H1 (cell line): ENCODE measurements around the gene PPP1R1B. TPM values are rescaled to one million over a fixed set of nuclear protein-coding genes. Genes with fewer than 3 reads are reported as not detected.

ENCODE experiments used
- CTCF ChIA-PET: fragments of 300-600 bp; sonication (Branson Sonifier 250); formaldehyde crosslinking; loops from one replicate; lab custom pipeline; 2021; ENCODE audit not compliant: partially characterized antibody; lab: Charles Lee
- POLR2A ChIA-PET: fragments of 300-600 bp; sonication (Branson Sonifier 250); formaldehyde crosslinking; loops from one replicate; lab custom pipeline; 2021; ENCODE audit warnings: inconsistent platforms; ENCODE audit not compliant: partially characterized antibody; lab: Charles Lee
- DNase-seq, 2 experiments: peaks; one replicate each; pipeline versions ENCODE4 v3.0.0 to v3.0.0-alpha.2; 2010 to 2022; ENCODE audit warnings: low spot score in 2 of 2, low read depth in 1 of 2, mixed read lengths in 1 of 2
- FAIRE-seq: peaks from 2 replicates; lab custom pipeline; 2011; peaks lifted over from hg19 to GRCh38; lab: Jason Lieb, UNC
- H2AFZ ChIP-seq: 2 replicates; pipeline ENCODE4 v1.8.1; 2012; ENCODE audit warnings: low read length, inconsistent platforms
- H2AK5ac ChIP-seq: 2 replicates; pipeline ENCODE4 v1.6.1; 2013; ENCODE audit warnings: low read depth, low read length
- H2BK120ac ChIP-seq: replicated peaks from 2 replicates; pipeline ENCODE3; 2013; ENCODE audit warnings: low read depth, low read length, inconsistent platforms
- H2BK12ac ChIP-seq: 2 replicates; pipeline ENCODE4 v1.6.1; 2013; ENCODE audit warnings: low read depth, low read length
- H2BK15ac ChIP-seq: 2 replicates; pipeline ENCODE4 v1.6.1; 2013; ENCODE audit warnings: low read length
- H2BK20ac ChIP-seq: 2 replicates; pipeline ENCODE4 v1.6.1; 2013; ENCODE audit warnings: low read length
- H2BK5ac ChIP-seq: 2 replicates; pipeline ENCODE4 v1.6.1; 2013; ENCODE audit warnings: low read depth, low read length
- H3K14ac ChIP-seq: 2 replicates; pipeline ENCODE4 v1.6.1; 2013; ENCODE audit warnings: inconsistent platforms; ENCODE audit not compliant: insufficient read length
- H3K18ac ChIP-seq: 2 replicates; pipeline ENCODE4 v1.6.1; 2013; ENCODE audit warnings: low read length; ENCODE audit errors: extremely low read depth
- H3K23ac ChIP-seq: 2 replicates; pipeline ENCODE4 v1.6.1; 2013; ENCODE audit warnings: inconsistent platforms; ENCODE audit not compliant: insufficient read length
- H3K23me2 ChIP-seq: 2 replicates; pipeline ENCODE4 v1.6.1; 2013; ENCODE audit warnings: low read depth, low read length
- H3K27ac ChIP-seq: 2 replicates; pipeline ENCODE4 v1.6.1; 2011; ENCODE audit warnings: low read depth, low read length, inconsistent platforms
- H3K27me3 ChIP-seq, 4 experiments: replicated peaks in 1 of 4; 1 replicate in 1 of 4; 2 replicates in 3 of 4; pipeline versions ENCODE4 v1.6.1 to v1.8.1; 2011 to 2013; ENCODE audit warnings: low read length in 3 of 4, mild to moderate bottlenecking in 3 of 4, inconsistent platforms in 2 of 4, mixed read lengths in 2 of 4, moderate library complexity in 1 of 4; ENCODE audit not compliant: control insufficient read depth in 3 of 4, insufficient read depth in 3 of 4; ENCODE audit errors: extremely low read depth in 1 of 4
- H3K36me3 ChIP-seq, 4 experiments: 2 replicates each; pipeline versions ENCODE4 v1.6.1 to v1.8.1; 2011 to 2013; ENCODE audit warnings: mild to moderate bottlenecking in 4 of 4, low read length in 3 of 4, moderate library complexity in 2 of 4, control low read depth in 1 of 4, inconsistent platforms in 1 of 4; ENCODE audit not compliant: insufficient read depth in 4 of 4, control insufficient read depth in 2 of 4
- H3K4ac ChIP-seq: replicated peaks from 2 replicates; pipeline ENCODE3; 2013; ENCODE audit warnings: low read length, low read depth, mixed read lengths, inconsistent platforms; ENCODE audit not compliant: insufficient read length
- H3K4me1 ChIP-seq, 4 experiments: replicated peaks in 1 of 4; 1 replicate in 1 of 4; 2 replicates in 3 of 4; pipeline versions ENCODE4 v1.6.1 to v1.8.1; 2011 to 2013; ENCODE audit warnings: low read length in 3 of 4, inconsistent platforms in 2 of 4, mixed read lengths in 1 of 4; ENCODE audit not compliant: insufficient read depth in 4 of 4, control insufficient read depth in 3 of 4
- H3K4me2 ChIP-seq, 2 experiments: 2 replicates each; pipeline versions ENCODE4 v1.6.1 to v1.8.1; 2011 to 2013; ENCODE audit warnings: low read depth in 2 of 2, low read length in 2 of 2, control low read depth in 1 of 2, inconsistent platforms in 1 of 2, mild to moderate bottlenecking in 1 of 2; ENCODE audit not compliant: insufficient read depth in 1 of 2
- H3K4me3 ChIP-seq, 4 experiments: fragments of 200-600, 300-600 bp in 1 of 4; sonication (generic), shearing (Covaris generic), sonication (Bioruptor Twin) in 1 of 4; 2 replicates each; pipeline versions ENCODE4 v1.5.1 to v1.8.1; 2011 to 2016; ENCODE audit warnings: low read length in 4 of 4, low read depth in 3 of 4, control low read depth in 2 of 4, inconsistent platforms in 2 of 4, mild to moderate bottlenecking in 2 of 4, mixed read lengths in 1 of 4, moderate library complexity in 1 of 4; ENCODE audit not compliant: insufficient read depth in 2 of 4; ENCODE audit errors: extremely low read depth in 1 of 4
- H3K56ac ChIP-seq: replicated peaks from 2 replicates; pipeline ENCODE3; 2013; ENCODE audit warnings: low read depth, mild to moderate bottlenecking, mixed read lengths, low read length, inconsistent platforms; ENCODE audit not compliant: insufficient read length
- H3K79me1 ChIP-seq: 2 replicates; pipeline ENCODE4 v1.6.1; 2013; ENCODE audit warnings: low read depth, low read length, control low read depth
- H3K79me2 ChIP-seq, 2 experiments: 2 replicates each; pipeline versions ENCODE4 v1.6.1 to v1.8.1; 2012 to 2013; ENCODE audit warnings: low read length in 2 of 2, mild to moderate bottlenecking in 2 of 2, inconsistent platforms in 1 of 2; ENCODE audit not compliant: insufficient read depth in 2 of 2, control insufficient read depth in 1 of 2
- H3K9ac ChIP-seq, 4 experiments: replicated peaks in 1 of 4; 1 replicate in 1 of 4; 2 replicates in 3 of 4; pipeline versions ENCODE4 v1.6.1 to v1.8.1; 2011 to 2013; ENCODE audit warnings: low read depth in 3 of 4, low read length in 3 of 4, control low read depth in 2 of 4, mild to moderate bottlenecking in 2 of 4, moderate library complexity in 2 of 4, inconsistent platforms in 1 of 4; ENCODE audit errors: extremely low read depth in 1 of 4
- H3K9me3 ChIP-seq, 2 experiments: 2 replicates each; pipeline versions ENCODE4 v1.6.1 to v1.8.1; 2012 to 2013; ENCODE audit warnings: mild to moderate bottlenecking in 2 of 2, moderate library complexity in 2 of 2, control low read depth in 1 of 2, inconsistent platforms in 1 of 2, low read depth in 1 of 2, low read length in 1 of 2, mixed read lengths in 1 of 2; ENCODE audit not compliant: insufficient read depth in 2 of 2
- H4K20me1 ChIP-seq, 2 experiments: replicated peaks in 1 of 2; 2 replicates each; pipeline versions ENCODE3 to v1.8.1; 2011 to 2013; ENCODE audit warnings: inconsistent platforms in 2 of 2, low read length in 2 of 2, mild to moderate bottlenecking in 1 of 2; ENCODE audit not compliant: insufficient read depth in 2 of 2, control insufficient read depth in 1 of 2
- H4K5ac ChIP-seq: 2 replicates; pipeline ENCODE4 v1.6.1; 2013; ENCODE audit warnings: low read length, low read depth, mixed read lengths, inconsistent platforms; ENCODE audit not compliant: insufficient read length
- H4K8ac ChIP-seq: 2 replicates; pipeline ENCODE4 v1.8.0; 2013; ENCODE audit warnings: mild to moderate bottlenecking, moderate library complexity, low read length, inconsistent platforms; ENCODE audit not compliant: insufficient read depth; ENCODE audit errors: extremely low read depth
- H4K91ac ChIP-seq: replicated peaks from 2 replicates; pipeline ENCODE3; 2013; ENCODE audit warnings: low read length, mixed read lengths, inconsistent platforms; ENCODE audit not compliant: insufficient read length
- CREB1 ChIP-seq: IDR thresholded peaks from 2 replicates; pipeline ENCODE4 v1.6.1; 2012; ENCODE audit warnings: inconsistent platforms
- CTBP2 ChIP-seq: IDR thresholded peaks from 2 replicates; pipeline ENCODE4 v1.7.0; 2011; ENCODE audit warnings: borderline replicate concordance, mild to moderate bottlenecking, moderate library complexity, mixed read lengths, low read length; ENCODE audit not compliant: insufficient read depth, insufficient read length
- EP300 ChIP-seq, 2 experiments: IDR thresholded peaks; 1 replicate in 1 of 2; 2 replicates in 1 of 2; pipeline ENCODE4 v1.6.1; 2011 to 2012; ENCODE audit warnings: low read depth in 2 of 2, low read length in 2 of 2, mild to moderate bottlenecking in 2 of 2, borderline replicate concordance in 1 of 2, inconsistent platforms in 1 of 2, moderate library complexity in 1 of 2
- GABPA ChIP-seq: IDR thresholded peaks from 2 replicates; pipeline ENCODE4 v1.6.1; 2011; ENCODE audit warnings: mild to moderate bottlenecking, low read length, moderate library complexity, borderline replicate concordance; ENCODE audit not compliant: insufficient read depth
- MAFK ChIP-seq: IDR thresholded peaks from 2 replicates; pipeline ENCODE4 v1.6.1; 2012; ENCODE audit warnings: low read depth, mild to moderate bottlenecking, improper control_type of control experiment, low read length
- POU5F1 ChIP-seq: IDR thresholded peaks from 2 replicates; pipeline ENCODE4 v1.6.1; 2011; ENCODE audit warnings: low read depth, mild to moderate bottlenecking, low read length, moderate library complexity
- SIN3A ChIP-seq, 2 experiments: IDR thresholded peaks in 1 of 2; conservative IDR thresholded peaks in 1 of 2; 2 replicates each; pipeline ENCODE4 v1.6.1; 2011 to 2012; ENCODE audit warnings: low read length in 2 of 2, improper control_type of control experiment in 1 of 2, low read depth in 1 of 2, mild to moderate bottlenecking in 1 of 2
- TAF7 ChIP-seq: optimal IDR thresholded peaks from 2 replicates; pipeline ENCODE3; 2011; ENCODE audit warnings: low read depth, mild to moderate bottlenecking, inconsistent platforms, low read length, moderate library complexity, borderline replicate concordance
- TCF12 ChIP-seq: IDR thresholded peaks from 2 replicates; pipeline ENCODE4 v1.6.1; 2011; ENCODE audit warnings: low read depth, mild to moderate bottlenecking, low read length
- TEAD4 ChIP-seq: IDR thresholded peaks from 2 replicates; pipeline ENCODE4 v1.6.1; 2012; ENCODE audit warnings: low read depth, low read length, inconsistent platforms, mixed read lengths
- WGBS, 2 experiments: shearing (Covaris generic) in 1 of 2; methylation state at CpG; one replicate each; pipeline versions ENCODE4 v1.1.6 to v1.1.7; 2013 to 2015; ENCODE audit warnings: low lambda C conversion rate in 2 of 2, mixed read lengths in 2 of 2, inconsistent platforms in 1 of 2, low coverage in 1 of 2, missing lambda C conversion rate in 1 of 2; ENCODE audit not compliant: insufficient replicate concordance in 2 of 2, insufficient coverage in 1 of 2, insufficient read length in 1 of 2; ENCODE audit errors: extremely low coverage in 1 of 2, missing lambda C conversion rate in 1 of 2; 5-methylcytosine and 5-hydroxymethylcytosine counted together
- polyA plus RNA-seq, 7 experiments: library from polyadenylated mRNA; depleted of rRNA in 3 of 7; stranded (reverse) in 5 of 7; unstranded in 2 of 7; fragments of >200 nt in 5 of 7; fragments of 200-250 nt in 2 of 7; gene quantifications; 1 replicate in 5 of 7; 2 replicates in 1 of 7; 4 replicates in 1 of 7; pipeline versions ENCODE4 v1.2.1 to v1.2.3, GENCODE V29; 2011 to 2013; ENCODE audit warnings: missing spikeins in 2 of 7, mixed read lengths in 2 of 7
- total RNA-seq: library from RNA; stranded (reverse); fragmentation: NEBNext Ultra II Directional; extraction: Animal tissue kit (Norgen Biotek cat#: 25700); gene quantifications from 2 replicates; pipeline ENCODE4 v1.2.1, GENCODE V29; 2021
- TF ChIP-seq, protein P1 (sequence below): IDR thresholded peaks from 2 replicates; pipeline ENCODE4 v1.6.1; 2012; ENCODE audit warnings: inconsistent platforms

Gene PPP1R1B
- total and polyA plus RNA-seq, 2 of the 8 experiments (the other 6 are each of a cell fraction or from before 2014, with no cell fraction given), result 10.7 to 22.3 TPM

DNA sequence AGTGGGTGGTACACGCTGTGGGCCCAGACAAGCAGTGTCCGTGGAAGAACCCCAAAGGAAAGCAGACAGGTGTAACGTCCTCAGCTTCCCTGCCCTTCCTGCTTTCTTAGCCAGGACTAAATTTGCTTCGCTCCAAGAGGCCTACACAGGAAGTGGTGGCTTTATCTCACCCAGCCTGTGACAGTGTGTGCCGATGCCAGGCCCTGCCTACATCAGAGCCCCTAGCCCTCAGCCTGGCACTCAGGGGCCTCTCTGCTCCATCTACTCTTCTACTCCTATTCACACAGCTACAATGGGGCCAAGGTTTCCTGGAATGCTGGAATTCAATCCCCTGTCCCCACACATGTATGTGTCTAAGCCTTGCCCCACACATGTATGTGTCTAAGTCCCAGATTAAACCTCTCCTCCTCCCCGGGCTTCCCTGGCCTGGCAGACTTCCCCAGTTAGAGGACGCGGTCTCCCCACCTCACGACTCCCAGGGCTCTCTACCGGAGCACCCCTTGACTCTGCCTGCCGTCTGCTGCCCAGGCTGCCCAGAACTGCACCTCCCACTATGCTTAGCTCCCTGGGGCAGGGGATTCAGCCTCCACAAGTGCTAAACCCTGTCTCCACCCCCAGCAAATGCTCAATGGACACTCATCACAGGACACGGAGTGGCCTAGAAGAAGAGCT is 52.9 kb downstream of the PPP1R1B start:
- Histone ChIP-seq H2AFZ (no peak overlapping the region), H2BK12ac (peak overlapping the region; percentile 68; the same call in 1 of the 2 replicates), H3K14ac (no peak overlapping the region), H3K4me2 (no peak overlapping the region), H3K36me3 (peaks cover 0 to 3% (median 1%) of the 10 kb centered on the region in 4 experiments; a peak in 4 of 8 replicates), H4K5ac (no peak overlapping the region), H3K4me3 (no peak overlapping the region), H3K27me3 (no peaks in the 10 kb centered on the region), H3K23me2 (no peaks in the 10 kb centered on the region), H3K79me1 (no peaks in the 10 kb centered on the region), H3K18ac (no peak overlapping the region; the same call in 1 of the 2 replicates), H3K9me3 (no peaks in the 10 kb centered on the region), H2AK5ac (0 out of 2 replicates have a peak overlapping the region, but pooled peaks have one; percentile 24), H3K4me1 (peaks cover 0 to 8% (median 5%) of the 10 kb centered on the region in 4 experiments; a peak in 5 of 7 replicates), H2BK15ac (no peak overlapping the region), H3K4ac (no peak overlapping the region), H2BK120ac (no peak overlapping the region), H2BK20ac (no peak overlapping the region), H4K8ac (no peak overlapping the region), H4K91ac (no peak overlapping the region), H3K9ac (no peak overlapping the region), H3K79me2 (no peaks in the 10 kb centered on the region), H3K23ac (no peak overlapping the region), H3K56ac (no peak overlapping the region), H2BK5ac (no peak overlapping the region), H3K27ac (no peak overlapping the region), H4K20me1 (no peaks in the 10 kb centered on the region)
- CTCF ChIA-PET, result interaction anchor here (0.6 to 52.4 kb wide), 18 partner anchors 10 to 308 kb away, joined by 3 to 1885 read pairs (median 3); partner anchors contain the start of genes ERBB2, PNMT, PPP1R1B and STARD3
- FAIRE-seq, result no peak
- POLR2A ChIA-PET, result interaction anchor here (0.5 to 38.1 kb wide), 5 partner anchors 4 to 335 kb away, joined by 3 to 708 read pairs (median 3); partner anchors contain the start of genes ERBB2, PGAP3, PNMT and TCAP
- no peak for DNase-seq
- 92% methylated on average over 12 of the region's 12 CpGs; no CpG with 5 or more reads in 1 of the 2 experiments for WGBS, 2 experiments
- no peak for TF ChIP-seq CREB1
- TF ChIP-seq, protein P1, sequence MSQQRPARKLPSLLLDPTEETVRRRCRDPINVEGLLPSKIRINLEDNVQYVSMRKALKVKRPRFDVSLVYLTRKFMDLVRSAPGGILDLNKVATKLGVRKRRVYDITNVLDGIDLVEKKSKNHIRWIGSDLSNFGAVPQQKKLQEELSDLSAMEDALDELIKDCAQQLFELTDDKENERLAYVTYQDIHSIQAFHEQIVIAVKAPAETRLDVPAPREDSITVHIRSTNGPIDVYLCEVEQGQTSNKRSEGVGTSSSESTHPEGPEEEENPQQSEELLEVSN, result no peak
- no peak for TF ChIP-seq TAF7
- no peak for TF ChIP-seq MAFK
- no peak for TF ChIP-seq POU5F1
- TF ChIP-seq TEAD4, result no peak
- TF ChIP-seq EP300 (IDR thresholded peaks at IDR 0.05; ENCODE audit: borderline replicate concordance in 1 of 2, low read depth in 2 of 2, low read length in 2 of 2), result no peak
- no peak for TF ChIP-seq SIN3A (conservative IDR thresholded peaks at IDR 0.05 in 1 of 2, IDR thresholded peaks at IDR 0.05 in 1 of 2; ENCODE audit: low read depth in 1 of 2, low read length in 2 of 2)
- no peak for TF ChIP-seq GABPA
- TF ChIP-seq CTBP2, result no peak
- TF ChIP-seq TCF12, result no peak
